ENCODE measurements around the gene KRTAP3-1. TPM values are rescaled to one million over a fixed set of nuclear protein-coding genes. Genes with fewer than 3 reads are reported as not detected.
"Not testable (repeated sequence)": the region's sequence is repeated elsewhere in the genome, so short reads cannot be mapped to it uniquely, and the experiment has no call there.

Gene KRTAP3-1
- total RNA-seq (not detected), polyA plus RNA-seq (0.09 TPM)
- long read RNA-seq, donor 1 = 0 reads
- long read RNA-seq, donor 2 = 0 reads
- long read RNA-seq, donor 3 = 0 reads
- long read RNA-seq, donor 4 = 0 reads
- long read RNA-seq, donor 5 = 0 reads
- long read RNA-seq, donor 6 = 0 reads
- long read RNA-seq, donor 7 = 0 reads
- long read RNA-seq, donor 8 = 0 reads
- long read RNA-seq, donor 9 = 0 reads
- long read RNA-seq, donor 10 = 0 reads

- H3K4me3 ChIP-seq (ENCODE audit: low read length in 2 of 2) = no peak within 1 kb of the TSS
- no peaks in the 10 kb centered on the region for H3K36me3 ChIP-seq (ENCODE audit: control insufficient read depth in 2 of 2, insufficient read depth in 2 of 2, low read length in 1 of 2)
- 98% methylated on average over 8 of the region's 8 CpGs for WGBS
- no peaks in the 10 kb centered on the region for H3K9me3 ChIP-seq (ENCODE audit: control insufficient read depth in 2 of 2, insufficient read depth in 1 of 2, low read length in 1 of 2)
- DNase-seq (ENCODE audit: low read depth in 6 of 9, low spot score in 9 of 9) = no peak
- no peaks in the 10 kb centered on the region for H3K4me1 ChIP-seq (ENCODE audit: control insufficient read depth in 2 of 2, insufficient read depth in 2 of 2, low read length in 2 of 2)
- no peak within 1 kb of the TSS for H3K27ac ChIP-seq (ENCODE audit: low read depth in 1 of 2, low read length in 1 of 2)
- H3K27me3 ChIP-seq (ENCODE audit: control insufficient read depth in 2 of 2, insufficient read depth in 1 of 2, low read length in 1 of 2) = peaks cover 0 to 5% of the 10 kb centered on the region in 2 donors
These were observed at the start of gene KRTAP3-1 for GRCh38 chr17:41008811-41009210. TSS of gene KRTAP3-1 (minus strand) at chr17:41009128. CDS start at chr17:41009074, 54 bp downstream.

GRCh38 chr17:41057547-41057946 lies 48.6 kb upstream of the KRTAP3-1 start:
- Histone ChIP-seq H3K27ac (ENCODE audit: low read depth in 1 of 2, low read length in 1 of 2) (no peak overlapping the region), H3K27me3 (ENCODE audit: control insufficient read depth in 2 of 2, insufficient read depth in 1 of 2, low read length in 1 of 2) (peaks cover 0 to 6% of the 10 kb centered on the region in 2 donors), H3K4me3 (ENCODE audit: low read length in 2 of 2) (no peak overlapping the region), H3K9me3 (ENCODE audit: control insufficient read depth in 2 of 2, insufficient read depth in 1 of 2, low read length in 1 of 2) (no peaks in the 10 kb centered on the region), H3K36me3 (ENCODE audit: control insufficient read depth in 2 of 2, insufficient read depth in 2 of 2, low read length in 1 of 2) (no peaks in the 10 kb centered on the region), H3K4me1 (ENCODE audit: control insufficient read depth in 2 of 2, insufficient read depth in 2 of 2, low read length in 2 of 2) (no peaks in the 10 kb centered on the region)
- 95% methylated on average over 1 of the region's 1 CpG for WGBS
- DNase-seq (ENCODE audit: low read depth in 6 of 9, low spot score in 9 of 9) = no peak

- 97% methylated on average over 1 of the region's 6 CpGs for WGBS
- not testable (repeated sequence) for H3K27ac ChIP-seq (ENCODE audit: low read depth in 1 of 2, low read length in 1 of 2); H3K4me1 ChIP-seq (ENCODE audit: control insufficient read depth in 2 of 2, insufficient read depth in 2 of 2, low read length in 2 of 2); H3K9me3 ChIP-seq (ENCODE audit: control insufficient read depth in 2 of 2, insufficient read depth in 1 of 2, low read length in 1 of 2); DNase-seq (ENCODE audit: low read depth in 6 of 9, low spot score in 9 of 9); H3K4me3 ChIP-seq (ENCODE audit: low read length in 2 of 2); H3K36me3 ChIP-seq (ENCODE audit: control insufficient read depth in 2 of 2, insufficient read depth in 2 of 2, low read length in 1 of 2); H3K27me3 ChIP-seq (ENCODE audit: control insufficient read depth in 2 of 2, insufficient read depth in 1 of 2, low read length in 1 of 2)
These were observed 46.2 kb upstream of the KRTAP3-1 start, which contains the start of gene KRTAP2-2 for GRCh38 chr17:41055130-41055529. TSS of gene KRTAP2-2 (minus strand) at chr17:41055230. CDS start at chr17:41055211, 19 bp downstream.

- not testable (repeated sequence) for DNase-seq (ENCODE audit: low read depth in 6 of 9, low spot score in 9 of 9); H3K36me3 ChIP-seq (ENCODE audit: control insufficient read depth in 2 of 2, insufficient read depth in 2 of 2, low read length in 1 of 2); H3K9me3 ChIP-seq (ENCODE audit: control insufficient read depth in 2 of 2, insufficient read depth in 1 of 2, low read length in 1 of 2); H3K27ac ChIP-seq (ENCODE audit: low read depth in 1 of 2, low read length in 1 of 2); H3K4me1 ChIP-seq (ENCODE audit: control insufficient read depth in 2 of 2, insufficient read depth in 2 of 2, low read length in 2 of 2); H3K4me3 ChIP-seq (ENCODE audit: low read length in 2 of 2); H3K27me3 ChIP-seq (ENCODE audit: control insufficient read depth in 2 of 2, insufficient read depth in 1 of 2, low read length in 1 of 2)
- 87% methylated on average over 9 of the region's 9 CpGs for WGBS
These were observed 45.6 kb upstream of the KRTAP3-1 start for GRCh38 chr17:41054556-41054955.

GRCh38 chr17:41054025-41054424 lies 45.1 kb upstream of the KRTAP3-1 start:
- DNase-seq (ENCODE audit: low read depth in 6 of 9, low spot score in 9 of 9) = no peak
- no peaks in the 10 kb centered on the region for H3K9me3 ChIP-seq (ENCODE audit: control insufficient read depth in 2 of 2, insufficient read depth in 1 of 2, low read length in 1 of 2)
- H3K27ac ChIP-seq (ENCODE audit: low read depth in 1 of 2, low read length in 1 of 2) = no peak overlapping the region
- no peaks in the 10 kb centered on the region for H3K4me1 ChIP-seq (ENCODE audit: control insufficient read depth in 2 of 2, insufficient read depth in 2 of 2, low read length in 2 of 2)
- H3K27me3 ChIP-seq (ENCODE audit: control insufficient read depth in 2 of 2, insufficient read depth in 1 of 2, low read length in 1 of 2) = no peaks in the 10 kb centered on the region
- H3K4me3 ChIP-seq (ENCODE audit: low read length in 2 of 2) = no peak overlapping the region
- H3K36me3 ChIP-seq (ENCODE audit: control insufficient read depth in 2 of 2, insufficient read depth in 2 of 2, low read length in 1 of 2) = no peaks in the 10 kb centered on the region
- WGBS = 95% methylated on average over 4 of the region's 4 CpGs

- H3K27me3 ChIP-seq (ENCODE audit: control insufficient read depth in 2 of 2, insufficient read depth in 1 of 2, low read length in 1 of 2) = peaks cover 0 to 2% of the 10 kb centered on the region in 2 donors
- H3K27ac ChIP-seq (ENCODE audit: low read depth in 1 of 2, low read length in 1 of 2) = no peak overlapping the region
- H3K9me3 ChIP-seq (ENCODE audit: control insufficient read depth in 2 of 2, insufficient read depth in 1 of 2, low read length in 1 of 2) = no peaks in the 10 kb centered on the region
- DNase-seq (ENCODE audit: low read depth in 6 of 9, low spot score in 9 of 9) = no peak
- H3K4me1 ChIP-seq (ENCODE audit: control insufficient read depth in 2 of 2, insufficient read depth in 2 of 2, low read length in 2 of 2) = no peaks in the 10 kb centered on the region
- no peak overlapping the region for H3K4me3 ChIP-seq (ENCODE audit: low read length in 2 of 2)
- H3K36me3 ChIP-seq (ENCODE audit: control insufficient read depth in 2 of 2, insufficient read depth in 2 of 2, low read length in 1 of 2) = no peaks in the 10 kb centered on the region
These were observed 43.6 kb upstream of the KRTAP3-1 start for GRCh38 chr17:41052566-41052965.

GRCh38 chr17:41049110-41049509 lies 40.2 kb upstream of the KRTAP3-1 start:
- Histone ChIP-seq H3K9me3 (ENCODE audit: control insufficient read depth in 2 of 2, insufficient read depth in 1 of 2, low read length in 1 of 2) (no peaks in the 10 kb centered on the region), H3K27me3 (ENCODE audit: control insufficient read depth in 2 of 2, insufficient read depth in 1 of 2, low read length in 1 of 2) (peaks cover 0 to 3% of the 10 kb centered on the region in 2 donors), H3K36me3 (ENCODE audit: control insufficient read depth in 2 of 2, insufficient read depth in 2 of 2, low read length in 1 of 2) (no peaks in the 10 kb centered on the region), H3K4me3 (ENCODE audit: low read length in 2 of 2) (no peak overlapping the region), H3K4me1 (ENCODE audit: control insufficient read depth in 2 of 2, insufficient read depth in 2 of 2, low read length in 2 of 2) (no peaks in the 10 kb centered on the region), H3K27ac (ENCODE audit: low read depth in 1 of 2, low read length in 1 of 2) (no peak overlapping the region)
- DNase-seq (ENCODE audit: low read depth in 6 of 9, low spot score in 9 of 9) = no peak
- 81% methylated on average over 2 of the region's 2 CpGs for WGBS

- DNase-seq (ENCODE audit: low read depth in 6 of 9, low spot score in 9 of 9) = no peak
These were observed 39.5 kb upstream of the KRTAP3-1 start for GRCh38 chr17:41048441-41048840.

GRCh38 chr17:41046735-41047465 lies 38.0 kb upstream of the KRTAP3-1 start, which contains the start of gene KRTAP2-1:
TSS of gene KRTAP2-1 (minus strand) at chr17:41047316. CDS start at chr17:41047267, 49 bp downstream.
- WGBS = 64% methylated on average over 10 of the region's 33 CpGs
- H3K4me1 ChIP-seq (ENCODE audit: control insufficient read depth in 2 of 2, insufficient read depth in 2 of 2, low read length in 2 of 2); H3K4me3 ChIP-seq (ENCODE audit: low read length in 2 of 2); DNase-seq (ENCODE audit: low read depth in 6 of 9, low spot score in 9 of 9); H3K36me3 ChIP-seq (ENCODE audit: control insufficient read depth in 2 of 2, insufficient read depth in 2 of 2, low read length in 1 of 2); H3K27ac ChIP-seq (ENCODE audit: low read depth in 1 of 2, low read length in 1 of 2); H3K9me3 ChIP-seq (ENCODE audit: control insufficient read depth in 2 of 2, insufficient read depth in 1 of 2, low read length in 1 of 2); H3K27me3 ChIP-seq (ENCODE audit: control insufficient read depth in 2 of 2, insufficient read depth in 1 of 2, low read length in 1 of 2): not testable (repeated sequence)

More at GRCh38 chr17:41048441-41048840, 39.5 kb upstream of the KRTAP3-1 start:
- H3K27me3 ChIP-seq (ENCODE audit: control insufficient read depth in 2 of 2, insufficient read depth in 1 of 2, low read length in 1 of 2) = peaks cover 0 to 3% of the 10 kb centered on the region in 2 donors
- H3K36me3 ChIP-seq (ENCODE audit: control insufficient read depth in 2 of 2, insufficient read depth in 2 of 2, low read length in 1 of 2) = no peaks in the 10 kb centered on the region
- WGBS = 92% methylated on average over 7 of the region's 7 CpGs
- no peak overlapping the region for H3K27ac ChIP-seq (ENCODE audit: low read depth in 1 of 2, low read length in 1 of 2)
- no peak overlapping the region for H3K4me3 ChIP-seq (ENCODE audit: low read length in 2 of 2)
- no peaks in the 10 kb centered on the region for H3K9me3 ChIP-seq (ENCODE audit: control insufficient read depth in 2 of 2, insufficient read depth in 1 of 2, low read length in 1 of 2)
- no peaks in the 10 kb centered on the region for H3K4me1 ChIP-seq (ENCODE audit: control insufficient read depth in 2 of 2, insufficient read depth in 2 of 2, low read length in 2 of 2)

Data from thymus (tissue), 14 donors.